Activated T-helper 17 cell treated with anti-CD3 and anti-CD28 coated beads, Interleukin-2, amount 50 U/mL, for 72 hours (primary cell): ENCODE results near the gene RHOA. TPM values are rescaled to one million over a fixed set of nuclear protein-coding genes. Genes with fewer than 3 reads are reported as not detected.
"Not testable (repeated sequence)": the region's sequence is repeated elsewhere in the genome, so short reads cannot be mapped to it uniquely, and the experiment has no call there.

Experiments
- ATAC-seq: fragments of 150-1000 bp; cut with Tn5 transposase; replicated peaks from 2 replicates; pipeline ENCODE4 v1.10.0; 2021; ENCODE audit warnings: mild to moderate bottlenecking, moderate library complexity
- H3K27ac Mint-ChIP-seq: one replicate; pipeline ENCODE4 v1.8.0; 2022; ENCODE audit warnings: mixed read lengths
- H3K27me3 Mint-ChIP-seq: one replicate; pipeline ENCODE4 v1.8.0; 2022; ENCODE audit warnings: mixed read lengths
- H3K36me3 Mint-ChIP-seq: one replicate; pipeline ENCODE4 v1.8.0; 2022; ENCODE audit warnings: low read depth, mild to moderate bottlenecking, mixed read lengths
- H3K4me1 Mint-ChIP-seq: one replicate; pipeline ENCODE4 v1.8.0; 2022; ENCODE audit warnings: mixed read lengths
- H3K4me3 Mint-ChIP-seq: one replicate; pipeline ENCODE4 v1.8.0; 2022; ENCODE audit warnings: mild to moderate bottlenecking, mixed read lengths
- H3K9me3 Mint-ChIP-seq: one replicate; pipeline ENCODE4 v1.8.0; 2022; ENCODE audit warnings: mixed read lengths
- total RNA-seq, 2 donors: library from RNA; stranded (reverse); gene quantifications; one replicate each; pipeline ENCODE4 v1.2.3, GENCODE V29; 2022

RHOA gene
- total RNA-seq, 2 donors from 2014 or later, result 298 to 453 TPM

- H3K4me1 Mint-ChIP-seq, result peaks cover 35% of the 10 kb centered on the region
- peak overlapping the region; percentile 78 for H3K27ac Mint-ChIP-seq
- no peak overlapping the region for H3K4me3 Mint-ChIP-seq
Measured at GRCh38 chr3:49399461-49399860, 12.3 kb downstream of the RHOA start.

GRCh38 chr3:49397470-49397869 lies 14.3 kb downstream of the RHOA start:
- Mint-ChIP-seq H3K4me3 (peak overlapping the region; percentile 0), H3K4me1 (peaks cover 38% of the 10 kb centered on the region), H3K9me3 (no peaks in the 10 kb centered on the region), H3K27ac (peak overlapping the region; percentile 5), H3K36me3 (peaks cover 96% of the 10 kb centered on the region), H3K27me3 (no peaks in the 10 kb centered on the region)
- no peak for ATAC-seq

More at GRCh38 chr3:49399461-49399860, 12.3 kb downstream of the RHOA start:
- no peak for ATAC-seq
- Mint-ChIP-seq H3K9me3 (no peaks in the 10 kb centered on the region), H3K36me3 (peaks cover 96% of the 10 kb centered on the region), H3K27me3 (no peaks in the 10 kb centered on the region)

- H3K27ac Mint-ChIP-seq, H3K4me3 Mint-ChIP-seq, H3K27me3 Mint-ChIP-seq, H3K9me3 Mint-ChIP-seq, ATAC-seq: not testable (repeated sequence)
- H3K4me1 Mint-ChIP-seq, result peaks cover 33% of the 10 kb centered on the region
- H3K36me3 Mint-ChIP-seq, result peaks cover 54% of the 10 kb centered on the region
Measured at GRCh38 chr3:49391310-49391709, 20.5 kb downstream of the RHOA start.

GRCh38 chr3:49389297-49389696 lies 22.5 kb downstream of the RHOA start:
- no peaks in the 10 kb centered on the region for H3K27me3 Mint-ChIP-seq
- ATAC-seq, result no peak
- H3K4me1 Mint-ChIP-seq, result peaks cover 27% of the 10 kb centered on the region
- peaks cover 39% of the 10 kb centered on the region for H3K36me3 Mint-ChIP-seq
- no peak overlapping the region for H3K4me3 Mint-ChIP-seq
- H3K9me3 Mint-ChIP-seq, result no peaks in the 10 kb centered on the region
- no peak overlapping the region for H3K27ac Mint-ChIP-seq

- peaks cover 30% of the 10 kb centered on the region for H3K4me1 Mint-ChIP-seq
- peak overlapping the region; percentile 19 for H3K4me3 Mint-ChIP-seq
- no peak for ATAC-seq
- H3K27ac Mint-ChIP-seq, result peak overlapping the region; percentile 80
- H3K9me3 Mint-ChIP-seq, result no peaks in the 10 kb centered on the region
- peaks cover 40% of the 10 kb centered on the region for H3K36me3 Mint-ChIP-seq
- H3K27me3 Mint-ChIP-seq, result no peaks in the 10 kb centered on the region
Measured at GRCh38 chr3:49388289-49388820, 23.4 kb downstream of the RHOA start.

- Mint-ChIP-seq H3K4me1 (peaks cover 31% of the 10 kb centered on the region), H3K27me3 (no peaks in the 10 kb centered on the region), H3K9me3 (no peaks in the 10 kb centered on the region), H3K27ac (peak overlapping the region; percentile 80), H3K4me3 (peak overlapping the region; percentile 19), H3K36me3 (peaks cover 35% of the 10 kb centered on the region)
- ATAC-seq, result peak; percentile 89
Measured at GRCh38 chr3:49387721-49388120, 24.1 kb downstream of the RHOA start.

- H3K9me3 Mint-ChIP-seq, result no peaks in the 10 kb centered on the region
- peak overlapping the region; percentile 75 for H3K27ac Mint-ChIP-seq
- peaks cover 31% of the 10 kb centered on the region for H3K4me1 Mint-ChIP-seq
- H3K4me3 Mint-ChIP-seq, result peak overlapping the region; percentile 34
- H3K36me3 Mint-ChIP-seq, result peaks cover 31% of the 10 kb centered on the region
- no peak for ATAC-seq
- H3K27me3 Mint-ChIP-seq, result no peaks in the 10 kb centered on the region
Measured at GRCh38 chr3:49386056-49386756, 25.6 kb downstream of the RHOA start.

- peak overlapping the region; percentile 34 for H3K4me3 Mint-ChIP-seq
- peak overlapping the region; percentile 75 for H3K27ac Mint-ChIP-seq
- peaks cover 31% of the 10 kb centered on the region for H3K4me1 Mint-ChIP-seq
- ATAC-seq, result no peak
- peaks cover 31% of the 10 kb centered on the region for H3K36me3 Mint-ChIP-seq
- no peaks in the 10 kb centered on the region for H3K9me3 Mint-ChIP-seq
- H3K27me3 Mint-ChIP-seq, result no peaks in the 10 kb centered on the region
Measured at GRCh38 chr3:49385617-49386016, 26.2 kb downstream of the RHOA start.

- no peak overlapping the region for H3K27ac Mint-ChIP-seq
- no peak for ATAC-seq
- H3K4me3 Mint-ChIP-seq, result peak overlapping the region; percentile 16
- H3K9me3 Mint-ChIP-seq, result no peaks in the 10 kb centered on the region
- no peaks in the 10 kb centered on the region for H3K27me3 Mint-ChIP-seq
- H3K4me1 Mint-ChIP-seq, result peaks cover 40% of the 10 kb centered on the region
- peaks cover 33% of the 10 kb centered on the region for H3K36me3 Mint-ChIP-seq
Measured at GRCh38 chr3:49383387-49383786, 28.4 kb downstream of the RHOA start.

GRCh38 chr3:49378249-49378895 lies 33.4 kb downstream of the RHOA start:
- Mint-ChIP-seq H3K4me3 (peak overlapping the region; percentile 48), H3K36me3 (peaks cover 50% of the 10 kb centered on the region), H3K27me3 (no peaks in the 10 kb centered on the region), H3K27ac (peak overlapping the region; percentile 75), H3K4me1 (peaks cover 25% of the 10 kb centered on the region), H3K9me3 (no peaks in the 10 kb centered on the region)
- ATAC-seq, result peak; percentile 43

- Mint-ChIP-seq H3K36me3 (peaks cover 58% of the 10 kb centered on the region), H3K4me3 (peak overlapping the region; percentile 37), H3K9me3 (no peaks in the 10 kb centered on the region), H3K27me3 (no peaks in the 10 kb centered on the region), H3K4me1 (peaks cover 23% of the 10 kb centered on the region), H3K27ac (peak overlapping the region; percentile 71)
- peak; percentile 94 for ATAC-seq
Measured at GRCh38 chr3:49377483-49377882, 34.3 kb downstream of the RHOA start.

GRCh38 chr3:49371946-49372345 lies 39.8 kb downstream of the RHOA start:
- peak overlapping the region; percentile 34 for H3K27ac Mint-ChIP-seq
- no peaks in the 10 kb centered on the region for H3K27me3 Mint-ChIP-seq
- no peaks in the 10 kb centered on the region for H3K9me3 Mint-ChIP-seq
- H3K4me1 Mint-ChIP-seq, result peaks cover 8% of the 10 kb centered on the region
- peaks cover 92% of the 10 kb centered on the region for H3K36me3 Mint-ChIP-seq
- ATAC-seq, result no peak
- no peak overlapping the region for H3K4me3 Mint-ChIP-seq

- Mint-ChIP-seq H3K4me3 (no peak overlapping the region), H3K4me1 (peaks cover 6% of the 10 kb centered on the region), H3K36me3 (peaks cover 99% of the 10 kb centered on the region), H3K27ac (peak overlapping the region; percentile 34), H3K27me3 (no peaks in the 10 kb centered on the region), H3K9me3 (no peaks in the 10 kb centered on the region)
- no peak for ATAC-seq
Measured at GRCh38 chr3:49370585-49371290, 41.0 kb downstream of the RHOA start.

- Mint-ChIP-seq H3K27ac (peak overlapping the region; percentile 19), H3K36me3 (peaks cover 97% of the 10 kb centered on the region), H3K9me3 (no peaks in the 10 kb centered on the region), H3K4me1 (no peaks in the 10 kb centered on the region), H3K4me3 (no peak overlapping the region), H3K27me3 (no peaks in the 10 kb centered on the region)
- ATAC-seq, result no peak
Measured at GRCh38 chr3:49362561-49362960, 49.2 kb downstream of the RHOA start.
